HG03521 (cell line): ENCODE data around the gene PPP2R2B.

Source experiments
- ATAC-seq: cut with Tn5 transposase; IDR thresholded peaks from one replicate; pipeline ENCODE4 v1.9.1; 2021; ENCODE audit warnings: mild to moderate bottlenecking, moderate library complexity; ENCODE audit not compliant: unreplicated experiment

Gene PPP2R2B

GRCh38 chr5:146789712-146790653, 88.6 kb downstream of the PPP2R2B start:
- ATAC-seq: no peak

GRCh38 chr5:146788898-146789297, 89.7 kb downstream of the PPP2R2B start:
- no peak for ATAC-seq

GRCh38 chr5:146785065-146785464, 93.5 kb downstream of the PPP2R2B start:
- no peak for ATAC-seq

- no peak for ATAC-seq
These were observed 97.4 kb downstream of the PPP2R2B start for GRCh38 chr5:146781157-146781556.

GRCh38 chr5:146779211-146779869, 99.2 kb downstream of the PPP2R2B start:
- ATAC-seq: no peak

- no peak for ATAC-seq
These were observed 99.8 kb downstream of the PPP2R2B start for GRCh38 chr5:146778795-146779194.

- ATAC-seq: no peak
These were observed 100.3 kb downstream of the PPP2R2B start for GRCh38 chr5:146778261-146778660.

GRCh38 chr5:146772881-146773466, 105.6 kb downstream of the PPP2R2B start:
- ATAC-seq: no peak

- ATAC-seq: no peak
These were observed 107.6 kb downstream of the PPP2R2B start for GRCh38 chr5:146770980-146771379.

GRCh38 chr5:146770546-146770945, 108.0 kb downstream of the PPP2R2B start:
- no peak for ATAC-seq

GRCh38 chr5:146767534-146767933, 111.0 kb downstream of the PPP2R2B start:
- ATAC-seq: no peak

- no peak for ATAC-seq
These were observed 112.5 kb downstream of the PPP2R2B start for GRCh38 chr5:146766013-146766412.

- ATAC-seq: no peak
These were observed 113.3 kb downstream of the PPP2R2B start for GRCh38 chr5:146765089-146765832.

GRCh38 chr5:146762830-146763229, 115.7 kb downstream of the PPP2R2B start:
- no peak for ATAC-seq

GRCh38 chr5:146761811-146762210, 116.7 kb downstream of the PPP2R2B start:
- ATAC-seq: no peak

GRCh38 chr5:146758938-146759337, 119.6 kb downstream of the PPP2R2B start:
- ATAC-seq: no peak

- no peak for ATAC-seq
These were observed 120.5 kb downstream of the PPP2R2B start for GRCh38 chr5:146758076-146758475.

- no peak for ATAC-seq
These were observed 122.0 kb downstream of the PPP2R2B start for GRCh38 chr5:146756546-146756945.

GRCh38 chr5:146755793-146756192, 122.8 kb downstream of the PPP2R2B start:
- no peak for ATAC-seq

GRCh38 chr5:146754621-146755020, 123.9 kb downstream of the PPP2R2B start:
- no peak for ATAC-seq

GRCh38 chr5:146753641-146754040, 124.9 kb downstream of the PPP2R2B start:
- ATAC-seq: no peak
